SU-DHL-6 (cell line): ENCODE data around the gene CALHM2.

Source experiments
- H2AFZ ChIP-seq: fragments of 200-600 bp; sonication (generic); 2 replicates; pipeline ENCODE4 v1.6.1; 2014; ENCODE audit warnings: low read depth, mild to moderate bottlenecking, moderate library complexity, mixed read lengths, antibody characterized with exemption, low read length; ENCODE audit not compliant: severe bottlenecking
- H3F3A ChIP-seq: fragments of 200-600 bp; shearing (Covaris generic); 2 replicates; pipeline ENCODE4 v1.6.0; 2016; ENCODE audit warnings: antibody characterized with exemption, mild to moderate bottlenecking; ENCODE audit not compliant: insufficient read depth
- H3K27ac ChIP-seq: fragments of 200-600 bp; sonication (generic); 2 replicates; pipeline ENCODE4 v1.5.1; 2016; ENCODE audit warnings: low read depth, mild to moderate bottlenecking, low read length, moderate library complexity, mixed read lengths
- H3K27me3 ChIP-seq: fragments of 200-600 bp; sonication (generic), shearing (Covaris generic); 2 replicates; pipeline ENCODE4 v1.6.0; 2014; ENCODE audit warnings: mild to moderate bottlenecking, low read length
- H3K36me3 ChIP-seq: fragments of 200-600 bp; sonication (generic); 2 replicates; pipeline ENCODE4 v1.6.1; 2014; ENCODE audit warnings: mild to moderate bottlenecking, low read length, mixed read lengths
- H3K4me2 ChIP-seq: fragments of 300-600, 200-600 bp; shearing (Covaris generic), sonication (generic); 2 replicates; pipeline ENCODE4 v1.6.0; 2014; ENCODE audit warnings: low read length, low read depth, mild to moderate bottlenecking; ENCODE audit not compliant: poor library complexity, severe bottlenecking
- H3K4me3 ChIP-seq: fragments of 200-600 bp; sonication (generic); 2 replicates; pipeline ENCODE4 v1.5.1; 2014; ENCODE audit warnings: antibody characterized with exemption, low read length, mild to moderate bottlenecking, mixed read lengths; ENCODE audit not compliant: insufficient read depth, poor library complexity, severe bottlenecking
- H3K79me2 ChIP-seq: fragments of 200-600 bp; sonication (generic); 2 replicates; pipeline ENCODE4 v1.6.1; 2014; ENCODE audit warnings: mild to moderate bottlenecking, low read length, moderate library complexity; ENCODE audit not compliant: insufficient read depth
- H3K9ac ChIP-seq: fragments of 200-600 bp; sonication (generic); 2 replicates; pipeline ENCODE4 v1.7.0; 2014; ENCODE audit warnings: mild to moderate bottlenecking, low read length
- H3K9me2 ChIP-seq: fragments of 200-600 bp; sonication (generic); replicated peaks from 2 replicates; pipeline ENCODE4 v1.6.1; 2014; ENCODE audit warnings: low read length; ENCODE audit not compliant: insufficient read depth
- H3K9me3 ChIP-seq: fragments of 200-600 bp; sonication (generic); 2 replicates; pipeline ENCODE4 v1.6.1; 2014; ENCODE audit warnings: low read length, mixed read lengths; ENCODE audit not compliant: insufficient read depth
- H4K20me1 ChIP-seq: fragments of 200-600 bp; sonication (generic); 2 replicates; pipeline ENCODE4 v1.6.1; 2014; ENCODE audit warnings: low read depth, mild to moderate bottlenecking, antibody characterized with exemption, low read length, moderate library complexity, mixed read lengths
- EZH2phosphoT487 ChIP-seq: fragments of 200-600 bp; sonication (generic), shearing (Covaris generic); conservative IDR thresholded peaks from 2 replicates; pipeline ENCODE4 v1.6.1; 2018; ENCODE audit warnings: mild to moderate bottlenecking, antibody characterized with exemption, low read length, moderate library complexity, mixed read lengths
- TF ChIP-seq, protein P1 (sequence below): fragments of 200-600 bp; sonication (generic); IDR thresholded peaks from one replicate; pipeline ENCODE4 v1.5.1; 2017; ENCODE audit warnings: antibody characterized with exemption, mild to moderate bottlenecking, low read length, moderate library complexity; ENCODE audit not compliant: insufficient read depth, poor library complexity, severe bottlenecking

The CALHM2 gene

DNA sequence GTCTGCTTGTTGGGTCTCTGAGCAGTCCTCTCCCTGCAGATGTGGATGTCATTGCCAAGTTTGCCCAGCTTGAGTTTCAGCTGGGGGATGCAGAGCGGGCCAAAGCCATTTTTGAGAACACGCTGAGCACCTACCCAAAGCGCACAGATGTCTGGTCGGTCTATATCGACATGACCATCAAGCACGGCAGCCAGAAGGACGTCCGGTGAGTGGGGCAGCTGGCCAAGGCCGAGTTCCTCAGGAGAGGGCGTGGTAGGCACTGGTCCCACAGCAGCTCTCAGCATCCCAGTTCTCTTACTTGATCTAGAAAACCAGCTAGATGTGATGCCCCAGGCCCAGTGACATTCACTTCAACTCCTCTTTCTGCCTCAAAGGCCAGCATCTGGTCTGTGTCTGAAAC, 7.7 kb downstream of the CALHM2 start:
- H3K9me2 ChIP-seq = no peaks in the 10 kb centered on the region
- H3K4me2 ChIP-seq = no peak overlapping the region
- no peaks in the 10 kb centered on the region for H3K79me2 ChIP-seq
- H3K36me3 ChIP-seq = peaks cover 4% of the 10 kb centered on the region; the same call in 1 of the 2 replicates
- no peaks in the 10 kb centered on the region for H4K20me1 ChIP-seq
- H3K9me3 ChIP-seq = no peaks in the 10 kb centered on the region
- H3K27me3 ChIP-seq = no peaks in the 10 kb centered on the region
- no peak overlapping the region for H3K4me3 ChIP-seq
- no peak overlapping the region for H3K27ac ChIP-seq
- no peak overlapping the region for H2AFZ ChIP-seq
- TF ChIP-seq, protein P1, sequence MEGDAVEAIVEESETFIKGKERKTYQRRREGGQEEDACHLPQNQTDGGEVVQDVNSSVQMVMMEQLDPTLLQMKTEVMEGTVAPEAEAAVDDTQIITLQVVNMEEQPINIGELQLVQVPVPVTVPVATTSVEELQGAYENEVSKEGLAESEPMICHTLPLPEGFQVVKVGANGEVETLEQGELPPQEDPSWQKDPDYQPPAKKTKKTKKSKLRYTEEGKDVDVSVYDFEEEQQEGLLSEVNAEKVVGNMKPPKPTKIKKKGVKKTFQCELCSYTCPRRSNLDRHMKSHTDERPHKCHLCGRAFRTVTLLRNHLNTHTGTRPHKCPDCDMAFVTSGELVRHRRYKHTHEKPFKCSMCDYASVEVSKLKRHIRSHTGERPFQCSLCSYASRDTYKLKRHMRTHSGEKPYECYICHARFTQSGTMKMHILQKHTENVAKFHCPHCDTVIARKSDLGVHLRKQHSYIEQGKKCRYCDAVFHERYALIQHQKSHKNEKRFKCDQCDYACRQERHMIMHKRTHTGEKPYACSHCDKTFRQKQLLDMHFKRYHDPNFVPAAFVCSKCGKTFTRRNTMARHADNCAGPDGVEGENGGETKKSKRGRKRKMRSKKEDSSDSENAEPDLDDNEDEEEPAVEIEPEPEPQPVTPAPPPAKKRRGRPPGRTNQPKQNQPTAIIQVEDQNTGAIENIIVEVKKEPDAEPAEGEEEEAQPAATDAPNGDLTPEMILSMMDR = no peak
- TF ChIP-seq EZH2phosphoT487 = no peak
- no peaks in the 10 kb centered on the region for H3F3A ChIP-seq
- no peak overlapping the region for H3K9ac ChIP-seq

DNA sequence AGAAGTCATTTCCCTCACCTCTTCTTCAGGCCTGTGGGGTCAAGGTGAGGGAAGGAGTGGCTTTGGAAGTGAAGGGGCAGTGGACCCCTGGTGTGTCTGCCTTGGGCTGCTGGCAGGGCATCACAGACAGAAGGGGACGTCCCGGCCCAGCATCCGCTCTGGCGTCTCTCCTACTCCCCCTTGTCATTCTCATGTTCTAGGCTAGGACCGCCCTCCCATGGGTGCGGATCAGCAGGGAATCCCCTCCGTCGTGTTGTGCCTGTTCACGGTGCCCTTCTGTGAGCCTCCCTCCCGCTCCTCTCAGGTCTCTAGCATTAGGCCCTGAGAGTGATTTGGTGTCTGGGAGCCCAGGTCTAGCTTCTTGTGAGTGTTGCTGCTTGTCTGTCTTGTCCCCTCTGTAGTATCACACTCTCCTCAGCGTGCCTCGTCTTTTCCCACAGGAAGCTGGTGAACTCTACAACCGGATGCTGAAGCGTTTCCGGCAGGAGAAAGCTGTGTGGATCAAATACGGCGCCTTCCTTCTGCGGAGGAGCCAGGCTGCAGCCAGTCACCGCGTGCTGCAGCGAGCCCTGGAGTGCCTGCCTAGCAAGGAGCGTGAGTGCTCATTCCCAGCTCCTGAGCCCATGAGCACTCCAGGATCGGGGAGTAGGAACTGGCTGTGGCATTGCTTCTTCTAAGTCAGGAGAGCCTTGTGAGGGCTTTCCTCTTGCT, 8.5 kb downstream of the CALHM2 start:
- Histone ChIP-seq H3K9me2 (no peaks in the 10 kb centered on the region), H3K9me3 (no peaks in the 10 kb centered on the region), H3K79me2 (no peaks in the 10 kb centered on the region), H3K4me2 (no peak overlapping the region), H2AFZ (no peak overlapping the region), H4K20me1 (no peaks in the 10 kb centered on the region), H3K9ac (no peak overlapping the region), H3F3A (no peaks in the 10 kb centered on the region), H3K36me3 (peaks cover 4% of the 10 kb centered on the region; the same call in 1 of the 2 replicates), H3K27ac (no peak overlapping the region), H3K4me3 (no peak overlapping the region), H3K27me3 (no peaks in the 10 kb centered on the region)
- TF ChIP-seq, protein P1 = no peak
- TF ChIP-seq EZH2phosphoT487 = no peak

DNA sequence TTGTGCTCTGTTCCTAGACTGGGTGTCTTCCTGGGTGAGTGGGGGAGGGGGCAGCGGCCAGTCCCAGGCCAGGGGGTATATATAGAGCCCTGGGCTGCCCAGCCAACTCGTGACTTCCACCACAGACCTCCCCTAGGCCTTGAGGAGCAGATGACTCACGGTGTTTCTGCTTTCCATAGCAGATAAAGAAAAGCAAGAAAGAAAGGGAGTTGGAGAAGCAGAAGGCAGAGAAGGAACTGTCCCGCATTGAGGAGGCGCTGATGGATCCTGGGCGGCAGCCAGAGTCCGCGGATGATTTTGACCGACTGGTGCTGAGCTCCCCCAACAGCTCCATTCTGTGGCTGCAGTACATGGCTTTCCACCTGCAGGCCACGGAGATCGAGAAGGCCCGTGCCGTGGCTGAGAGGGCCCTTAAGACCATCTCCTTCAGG, 10.1 kb downstream of the CALHM2 start:
- Histone ChIP-seq H3K27ac (no peak overlapping the region), H3K79me2 (no peaks in the 10 kb centered on the region), H3K9me2 (no peaks in the 10 kb centered on the region), H2AFZ (no peak overlapping the region), H3K4me3 (no peak overlapping the region), H3K9ac (no peak overlapping the region), H3K36me3 (peaks cover 4% of the 10 kb centered on the region; the same call in 1 of the 2 replicates), H3K4me2 (no peak overlapping the region), H4K20me1 (no peaks in the 10 kb centered on the region), H3K9me3 (no peaks in the 10 kb centered on the region), H3K27me3 (no peaks in the 10 kb centered on the region), H3F3A (no peaks in the 10 kb centered on the region)
- no peak for TF ChIP-seq EZH2phosphoT487
- TF ChIP-seq, protein P1 = no peak
